ENCODE results near the gene SLC48A1.

SLC48A1 gene

GRCh38 chr12:47781479-47782371, 8.7 kb downstream of the SLC48A1 start:
- Histone ChIP-seq H3K27me3 (no peaks in the 10 kb centered on the region), H3K27ac (peak overlapping the region; percentile 30 to 43), H3K4me1 (peaks cover 0 to 41% (median 33%) of the 10 kb centered on the region in 4 donors), H3K9me3 (no peaks in the 10 kb centered on the region), H3K36me3 (peaks cover 40 to 62% (median 59%) of the 10 kb centered on the region in 3 donors), H3K4me3 (no peak overlapping the region)
- DNase-seq: peak in 1 of 2 donors; percentile 68
- intact Hi-C loops (cut with DNase I; ENCODE audit: low total_unique reads): no loop called here
- no peak for TF ChIP-seq CTCF (IDR thresholded peaks at IDR 0.05)

- Histone ChIP-seq H3K27me3 (no peaks in the 10 kb centered on the region), H3K4me3 (no peak overlapping the region), H3K4me1 (peaks cover 0 to 41% (median 32%) of the 10 kb centered on the region in 4 donors), H3K36me3 (peaks cover 47 to 69% (median 66%) of the 10 kb centered on the region in 3 donors), H3K9me3 (no peaks in the 10 kb centered on the region), H3K27ac (peak overlapping the region in 1 of 2 donors; percentile 43)
- DNase-seq: no peak
- no peak for TF ChIP-seq CTCF (IDR thresholded peaks at IDR 0.05)
- intact Hi-C loops (cut with DNase I; ENCODE audit: low total_unique reads): no loop called here
These were observed 9.3 kb downstream of the SLC48A1 start for GRCh38 chr12:47782372-47782770.

GRCh38 chr12:47783024-47783755, 10.2 kb downstream of the SLC48A1 start:
- intact Hi-C loops (cut with DNase I; ENCODE audit: low total_unique reads): no loop called here
- peaks cover 0 to 38% (median 26%) of the 10 kb centered on the region in 4 donors for H3K4me1 ChIP-seq
- no peak for TF ChIP-seq CTCF (IDR thresholded peaks at IDR 0.05)
- no peak overlapping the region for H3K4me3 ChIP-seq
- peak overlapping the region; percentile 26 to 43 for H3K27ac ChIP-seq
- H3K36me3 ChIP-seq: peaks cover 55 to 77% (median 74%) of the 10 kb centered on the region in 3 donors
- H3K9me3 ChIP-seq: no peaks in the 10 kb centered on the region
- no peaks in the 10 kb centered on the region for H3K27me3 ChIP-seq
- DNase-seq: no peak

- intact Hi-C loops (cut with DNase I; ENCODE audit: low total_unique reads): no loop called here
- Histone ChIP-seq H3K4me3 (no peak overlapping the region), H3K27me3 (no peaks in the 10 kb centered on the region), H3K4me1 (peaks cover 0 to 29% (median 18%) of the 10 kb centered on the region in 4 donors), H3K9me3 (no peaks in the 10 kb centered on the region), H3K36me3 (peaks cover 64 to 86% (median 83%) of the 10 kb centered on the region in 3 donors), H3K27ac (peak overlapping the region; percentile 21 to 26)
- no peak for DNase-seq
- TF ChIP-seq CTCF (IDR thresholded peaks at IDR 0.05): no peak
These were observed 11.1 kb downstream of the SLC48A1 start for GRCh38 chr12:47783821-47784819.
